Fibroblast of pulmonary artery (primary cell): ENCODE data around the gene CRTC1.

Experiments
- DNase-seq: peaks from one replicate; pipeline ENCODE4 v3.0.0-alpha.2; 2010; ENCODE audit warnings: low read depth
- H3K4me3 ChIP-seq: replicated peaks from 2 replicates; pipeline ENCODE4 v1.5.1; 2011; ENCODE audit warnings: low read depth, mild to moderate bottlenecking, control low read depth, low read length, moderate library complexity
- CTCF ChIP-seq: IDR thresholded peaks from 2 replicates; pipeline ENCODE4 v1.5.1; 2011; ENCODE audit warnings: mild to moderate bottlenecking, control low read depth, low read length, inconsistent platforms; ENCODE audit errors: missing control alignments

Gene CRTC1

GRCh38 chr19:18683109-18683957 lies at the start of gene CRTC1:
TSS of gene CRTC1 (plus strand) at chr19:18683680. CDS start at chr19:18683703, 23 bp downstream.
- TF ChIP-seq CTCF = no peak
- H3K4me3 ChIP-seq = peak within 1 kb of the TSS; percentile 70
- DNase-seq = peak; percentile 87

GRCh38 chr19:18634612-18635297 lies 48.7 kb upstream of the CRTC1 start:
- no peak for DNase-seq
- H3K4me3 ChIP-seq = no peak overlapping the region
- no peak for TF ChIP-seq CTCF

- no peak for TF ChIP-seq CTCF
- DNase-seq = no peak
- no peak overlapping the region for H3K4me3 ChIP-seq
Measured at GRCh38 chr19:18635831-18636182, 47.7 kb upstream of the CRTC1 start.

- H3K4me3 ChIP-seq = peak overlapping the region; percentile 74
- TF ChIP-seq CTCF = no peak
- DNase-seq = peak; percentile 97
Measured at GRCh38 chr19:18636183-18636968, 47.1 kb upstream of the CRTC1 start.

- TF ChIP-seq CTCF = no peak
- peak within 1 kb of the TSS; percentile 74 for H3K4me3 ChIP-seq
- DNase-seq = no peak
Measured at GRCh38 chr19:18636969-18637629, 46.4 kb upstream of the CRTC1 start, which contains the start of gene KLHL26. TSS of gene KLHL26 (plus strand) at chr19:18637028. CDS start at chr19:18637055, 27 bp downstream.
